MG63 (cell line): Measurements from ENCODE around the gene PCNX2. TPM values are rescaled to one million over a fixed set of nuclear protein-coding genes. Genes with fewer than 3 reads are reported as not detected.

Experiments
- DNase-seq: peaks from one replicate; pipeline ENCODE4 v3.0.0-alpha.2; 2020
- H3K27me3 ChIP-seq: fragments of 250-450 bp; sonication (Bioruptor Pico); 2 replicates; pipeline ENCODE4 v1.5.1; 2020; ENCODE audit warnings: mild to moderate bottlenecking, moderate library complexity
- H3K36me3 ChIP-seq: fragments of 250-450 bp; sonication (Bioruptor Pico); 2 replicates; pipeline ENCODE4 v1.5.1; 2020; ENCODE audit warnings: mild to moderate bottlenecking, moderate library complexity
- H3K4me3 ChIP-seq: fragments of 250-450 bp; sonication (Bioruptor Pico); 2 replicates; pipeline ENCODE4 v1.5.1; 2020; ENCODE audit warnings: mild to moderate bottlenecking, moderate library complexity
- H3K9me3 ChIP-seq: fragments of 250-450 bp; sonication (Bioruptor Pico); 2 replicates; pipeline ENCODE4 v1.5.1; 2020; ENCODE audit warnings: mild to moderate bottlenecking, moderate library complexity
- total RNA-seq: library from RNA; depleted of rRNA; stranded (reverse); fragments of >200 nt; shearing (Covaris generic); gene quantifications from 2 replicates; pipeline ENCODE4 v1.2.3, GENCODE V29; 2014; ENCODE audit warnings: low replicate concordance; rRNA removed

The PCNX2 gene, protein sequence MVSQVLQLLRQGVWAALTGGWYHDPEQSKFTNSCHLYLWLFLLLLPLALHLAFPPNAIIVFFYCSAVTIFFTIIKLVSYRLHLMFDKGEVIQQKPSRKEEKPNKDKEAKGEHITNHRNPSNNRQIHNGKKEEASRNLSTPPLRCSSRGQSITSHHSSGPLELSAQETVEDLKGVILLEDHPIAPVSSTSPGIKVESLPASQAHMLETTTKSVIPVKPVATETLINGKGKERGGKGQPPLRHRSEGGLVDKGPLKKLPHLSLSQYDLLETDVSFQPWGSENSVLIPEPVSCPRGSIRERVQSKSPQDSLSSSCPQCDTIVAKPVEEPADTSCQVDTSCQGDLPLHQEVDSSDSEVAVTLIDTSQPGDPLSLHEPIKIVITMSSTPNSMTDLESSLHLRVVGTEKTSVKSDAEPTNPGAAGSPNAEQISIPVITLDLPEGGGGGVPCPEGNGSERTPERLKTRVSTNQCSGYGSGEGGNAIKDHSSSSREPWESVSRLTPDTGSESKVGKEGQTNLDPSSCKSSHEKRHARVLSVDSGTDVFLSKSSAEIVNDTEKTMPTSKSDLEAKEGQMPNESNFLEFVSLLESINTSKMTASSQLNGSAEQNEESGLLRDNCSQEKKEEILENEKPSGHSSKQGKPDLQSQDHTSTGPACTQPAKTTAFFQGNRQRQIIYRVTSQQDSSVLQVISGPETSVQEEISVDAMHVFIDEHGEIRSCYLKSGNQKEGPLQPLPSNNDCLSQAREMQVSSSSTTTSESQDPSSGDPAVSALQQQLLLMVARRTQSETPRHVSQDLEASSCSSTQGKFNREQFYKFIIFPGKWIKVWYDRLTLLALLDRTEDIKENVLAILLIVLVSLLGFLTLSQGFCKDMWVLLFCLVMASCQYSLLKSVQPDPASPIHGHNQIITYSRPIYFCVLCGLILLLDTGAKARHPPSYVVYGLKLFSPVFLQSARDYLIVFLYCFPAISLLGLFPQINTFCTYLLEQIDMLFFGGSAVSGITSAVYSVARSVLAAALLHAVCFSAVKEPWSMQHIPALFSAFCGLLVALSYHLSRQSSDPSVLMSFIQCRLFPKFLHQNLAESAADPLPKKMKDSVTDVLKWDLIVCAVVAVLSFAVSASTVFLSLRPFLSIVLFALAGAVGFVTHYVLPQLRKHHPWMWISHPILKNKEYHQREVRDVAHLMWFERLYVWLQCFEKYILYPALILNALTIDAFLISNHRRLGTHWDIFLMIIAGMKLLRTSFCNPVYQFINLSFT (N-terminal part only)
- total RNA-seq = 1.8 TPM in 2 replicates

DNA sequence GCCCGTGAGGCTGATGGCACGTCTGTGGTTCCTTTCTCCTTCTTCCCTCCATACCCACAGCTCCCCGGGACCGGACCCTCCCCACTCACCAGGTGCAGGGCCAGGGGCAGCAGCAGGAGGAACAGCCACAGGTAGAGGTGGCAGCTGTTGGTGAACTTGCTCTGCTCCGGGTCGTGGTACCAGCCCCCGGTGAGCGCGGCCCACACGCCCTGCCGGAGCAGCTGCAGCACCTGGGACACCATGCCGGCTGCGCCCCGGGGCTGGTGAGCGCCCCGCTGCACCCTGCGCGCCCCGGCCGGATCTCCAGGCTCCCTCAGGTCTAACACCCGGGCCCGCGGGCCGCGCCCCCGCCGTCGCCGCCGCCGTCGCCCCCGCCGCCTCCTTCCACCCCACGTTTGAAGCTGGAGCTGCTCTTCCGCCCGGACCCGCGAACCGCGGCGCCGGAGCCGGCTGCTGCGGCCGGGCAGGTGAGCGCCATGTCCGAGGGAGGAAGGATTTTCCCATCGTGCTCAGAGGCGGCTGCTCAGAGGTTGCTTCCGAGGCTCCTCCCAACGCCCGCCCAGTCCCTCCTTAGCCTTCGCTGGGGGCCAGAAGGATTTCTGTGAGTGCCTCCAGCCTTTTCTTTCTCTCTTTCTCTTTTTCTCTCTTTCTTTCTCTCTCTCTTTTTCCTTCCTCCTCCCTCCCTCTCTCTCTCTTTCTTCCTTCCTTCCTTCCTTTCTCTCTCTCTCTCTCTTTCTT lies at the start of gene PCNX2:
Gene PCNX2 (minus strand): TSS at position 489 of the 738 bp plus-strand sequence. CDS start 247 bp downstream, at position 242.
- no peaks in the 10 kb centered on the region for H3K36me3 ChIP-seq
- peak; percentile 66 for DNase-seq
- no peaks in the 10 kb centered on the region for H3K27me3 ChIP-seq
- H3K4me3 ChIP-seq = peak within 1 kb of the TSS; percentile 65
- no peaks in the 10 kb centered on the region for H3K9me3 ChIP-seq

DNA sequence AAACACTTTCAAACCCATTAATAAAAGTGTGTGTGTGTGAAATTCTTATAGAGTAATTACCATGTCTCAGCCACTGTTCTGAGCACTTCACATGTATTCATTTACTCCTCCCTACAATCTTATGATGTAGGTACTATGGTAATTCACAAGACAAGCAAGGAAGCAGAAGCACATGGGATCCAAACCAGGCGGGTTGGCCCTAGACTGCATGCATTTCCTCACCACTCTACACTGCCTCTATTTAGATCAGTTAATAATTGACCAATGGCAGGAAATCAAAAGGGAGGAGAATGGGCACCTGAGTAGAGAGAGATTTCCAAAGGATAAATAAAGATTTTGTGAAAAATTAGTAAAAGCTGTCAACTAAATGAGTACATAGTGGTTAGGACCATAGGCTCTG lies 47.7 kb upstream of the PCNX2 start:
- 0 out of 2 replicates have a peak, but pooled peaks cover 2% of the 10 kb centered on the region for H3K9me3 ChIP-seq
- H3K27me3 ChIP-seq = no peaks in the 10 kb centered on the region
- no peak overlapping the region for H3K4me3 ChIP-seq
- no peak for DNase-seq
- no peaks in the 10 kb centered on the region for H3K36me3 ChIP-seq

DNA sequence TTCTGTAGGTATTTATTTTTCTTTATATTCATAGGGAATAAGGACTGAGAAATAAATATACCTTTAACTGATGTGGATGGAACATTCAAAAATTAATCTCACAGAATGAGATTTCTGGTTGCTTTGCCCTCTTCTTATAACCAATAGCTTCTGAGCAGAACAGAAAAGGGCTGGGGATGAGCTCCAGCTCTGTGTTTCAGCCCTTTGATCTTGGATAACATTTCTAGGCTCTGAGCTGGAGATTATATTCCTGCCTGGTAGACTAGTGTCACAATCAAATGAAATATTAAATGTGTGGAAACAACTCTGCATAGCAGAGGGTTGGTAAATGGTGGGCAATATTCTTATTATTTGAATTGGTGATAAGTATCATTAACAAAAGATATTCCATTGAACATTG lies 46.6 kb upstream of the PCNX2 start:
- no peaks in the 10 kb centered on the region for H3K36me3 ChIP-seq
- DNase-seq = no peak
- H3K9me3 ChIP-seq = 0 out of 2 replicates have a peak, but pooled peaks cover 2% of the 10 kb centered on the region
- H3K4me3 ChIP-seq = no peak overlapping the region
- no peaks in the 10 kb centered on the region for H3K27me3 ChIP-seq

DNA sequence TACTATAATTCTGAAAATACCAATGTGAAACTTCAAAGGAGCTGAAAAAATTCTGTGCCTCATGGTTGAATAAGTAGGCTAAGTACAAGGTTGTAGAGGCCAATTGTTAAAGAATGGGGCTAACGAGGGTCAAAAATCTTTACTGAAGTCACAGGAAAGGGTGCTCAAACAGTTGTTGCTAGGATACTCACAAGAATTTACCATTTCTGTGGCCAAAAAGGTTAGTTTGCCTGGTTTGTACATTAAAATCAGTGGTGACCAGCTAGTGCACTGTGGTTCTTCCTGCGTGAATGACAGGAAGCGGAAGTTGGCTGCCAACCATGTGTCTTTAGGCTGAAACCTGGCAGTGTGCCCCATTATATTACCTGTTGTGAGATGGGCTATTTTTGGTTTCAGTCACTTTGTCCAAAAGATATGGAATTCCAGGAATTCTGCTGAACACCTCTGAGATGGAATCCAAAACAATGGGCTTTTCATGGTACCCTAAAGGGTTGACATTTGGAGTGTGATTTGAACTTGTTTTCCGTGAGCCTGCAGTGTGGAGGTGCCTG lies 45.5 kb upstream of the PCNX2 start:
- 0 out of 2 replicates have a peak, but pooled peaks cover 2% of the 10 kb centered on the region for H3K9me3 ChIP-seq
- H3K4me3 ChIP-seq = no peak overlapping the region
- no peaks in the 10 kb centered on the region for H3K36me3 ChIP-seq
- no peak for DNase-seq
- no peaks in the 10 kb centered on the region for H3K27me3 ChIP-seq

DNA sequence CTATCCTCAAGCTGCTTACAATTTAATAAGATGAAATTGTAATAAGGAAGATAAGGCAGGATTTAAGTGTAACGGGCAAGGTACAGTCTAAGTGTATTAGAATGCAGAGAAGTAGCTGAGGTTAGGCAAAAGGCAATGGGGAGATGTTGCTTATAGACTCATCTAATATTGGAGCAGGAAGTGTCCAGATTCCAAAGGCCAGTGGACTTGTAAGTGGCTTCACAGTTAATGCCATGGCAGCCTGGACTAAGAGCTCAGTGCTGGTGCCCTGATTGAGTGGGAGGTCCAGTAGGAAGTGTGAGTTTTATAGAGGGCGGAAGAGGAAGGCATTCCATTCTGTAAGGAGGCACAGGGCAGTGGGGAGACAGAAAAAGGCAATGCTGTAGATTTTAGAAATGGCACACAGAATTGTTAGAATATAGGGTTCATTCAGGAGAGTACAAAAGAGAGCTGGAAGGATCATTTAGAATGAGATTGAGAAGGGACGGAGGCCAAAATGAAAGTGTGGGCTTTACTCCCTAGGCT lies 44.6 kb upstream of the PCNX2 start:
- no peaks in the 10 kb centered on the region for H3K36me3 ChIP-seq
- H3K27me3 ChIP-seq = no peaks in the 10 kb centered on the region
- no peak overlapping the region for H3K4me3 ChIP-seq
- H3K9me3 ChIP-seq = 0 out of 2 replicates have a peak, but pooled peaks cover 2% of the 10 kb centered on the region
- DNase-seq = no peak

DNA sequence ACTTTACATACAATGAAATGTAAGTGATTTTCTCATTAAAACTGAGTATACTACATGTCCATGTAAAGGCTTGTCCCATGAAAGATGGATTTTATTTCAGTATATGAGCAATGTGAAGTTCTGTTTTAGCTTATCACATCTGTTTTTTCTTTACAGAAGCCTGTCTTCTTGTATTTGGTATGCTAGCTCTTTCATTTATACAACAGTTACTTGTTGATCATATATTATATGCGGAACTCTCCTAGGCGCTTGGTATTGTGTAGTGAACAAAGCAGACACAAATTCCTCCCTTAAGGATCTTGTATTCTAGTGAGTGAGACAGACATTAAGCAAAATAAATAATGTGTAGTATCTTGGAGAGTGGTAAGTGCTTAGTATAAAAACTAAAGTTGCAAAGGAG lies 42.6 kb upstream of the PCNX2 start:
- no peaks in the 10 kb centered on the region for H3K27me3 ChIP-seq
- H3K36me3 ChIP-seq = no peaks in the 10 kb centered on the region
- no peaks in the 10 kb centered on the region for H3K9me3 ChIP-seq
- no peak overlapping the region for H3K4me3 ChIP-seq
- no peak for DNase-seq

DNA sequence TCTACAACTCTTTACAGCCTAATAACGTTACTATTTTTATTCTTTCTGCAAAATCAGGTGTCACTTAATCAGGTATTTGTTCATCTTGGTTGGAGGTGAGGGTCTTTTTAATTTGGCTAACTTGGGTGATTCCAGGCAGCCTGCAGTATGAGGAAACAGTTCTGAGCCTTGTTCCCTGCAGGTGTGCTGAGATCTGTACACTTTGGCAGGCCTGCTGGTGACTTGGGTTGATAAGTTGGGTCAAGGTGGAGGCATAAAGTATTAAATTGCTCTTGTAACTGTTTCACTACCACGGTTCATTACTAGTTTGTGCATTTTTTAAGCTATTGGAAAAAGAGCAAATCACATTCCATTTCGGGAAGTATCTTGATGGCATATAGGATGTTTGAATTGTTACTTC lies 42.0 kb upstream of the PCNX2 start:
- Histone ChIP-seq H3K27me3 (no peaks in the 10 kb centered on the region), H3K9me3 (no peaks in the 10 kb centered on the region), H3K36me3 (no peaks in the 10 kb centered on the region), H3K4me3 (no peak overlapping the region)
- no peak for DNase-seq

DNA sequence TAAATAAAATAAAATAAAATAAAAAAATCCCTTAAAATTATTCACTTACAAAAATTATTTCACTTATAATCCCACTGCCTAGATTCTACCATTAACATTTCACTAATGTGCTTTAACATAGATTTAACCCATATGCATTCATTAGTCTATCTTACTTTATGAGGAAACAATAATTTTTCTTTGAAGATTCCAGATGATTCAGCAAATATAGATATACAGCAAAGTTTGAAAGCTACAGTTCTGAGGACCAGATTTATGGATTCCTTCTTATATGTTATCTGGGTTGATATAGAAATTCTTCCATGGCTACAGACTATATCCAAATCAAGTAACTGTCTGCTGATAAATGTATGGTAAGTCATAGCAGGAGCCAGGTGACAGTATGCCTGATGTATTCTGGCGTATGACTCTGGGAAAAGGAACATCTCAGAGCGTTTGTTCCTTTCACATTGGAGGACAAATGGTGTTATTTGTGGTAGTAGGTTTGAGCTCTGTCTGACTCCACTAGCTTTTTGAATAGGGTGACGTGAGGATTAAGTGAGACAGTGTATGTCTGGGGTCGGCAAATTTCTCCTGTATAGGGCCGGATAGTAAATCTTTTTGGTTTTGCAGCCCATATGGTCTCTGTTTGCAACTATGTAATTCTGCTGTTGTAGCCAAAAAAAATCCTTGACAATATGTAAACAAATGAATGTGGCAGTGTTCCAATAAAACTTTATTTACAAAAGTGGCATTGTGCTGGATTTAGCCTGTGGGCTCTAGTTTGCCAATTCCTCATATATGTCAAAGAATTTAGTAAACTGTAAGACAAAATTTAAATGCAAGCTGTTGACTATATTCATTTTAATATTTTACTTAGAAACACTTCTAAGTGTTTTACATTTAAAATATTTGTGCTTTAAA lies 41.3 kb upstream of the PCNX2 start:
- Histone ChIP-seq H3K4me3 (no peak overlapping the region), H3K27me3 (no peaks in the 10 kb centered on the region), H3K36me3 (no peaks in the 10 kb centered on the region), H3K9me3 (no peaks in the 10 kb centered on the region)
- DNase-seq = no peak

DNA sequence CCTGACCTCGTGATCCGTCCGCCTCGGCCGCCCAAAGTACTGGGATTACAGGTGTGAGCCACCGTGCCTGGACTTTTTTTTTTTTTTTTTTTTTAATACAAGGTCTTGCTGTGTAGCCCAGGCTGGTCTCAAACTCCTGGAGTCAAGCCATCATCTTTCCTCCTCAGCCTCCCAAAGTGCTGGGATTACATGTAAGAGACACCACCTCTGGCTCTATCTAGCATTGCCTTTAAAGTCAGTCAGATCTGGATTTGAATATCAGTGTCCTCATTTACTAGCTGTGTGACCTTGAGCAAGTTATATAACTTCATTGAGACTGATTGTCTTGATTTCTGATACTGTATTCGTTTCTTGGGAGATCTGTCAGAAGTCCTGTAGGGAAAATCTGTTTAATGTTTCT lies 38.6 kb upstream of the PCNX2 start:
- Histone ChIP-seq H3K36me3 (no peaks in the 10 kb centered on the region), H3K4me3 (no peak overlapping the region), H3K9me3 (no peaks in the 10 kb centered on the region), H3K27me3 (no peaks in the 10 kb centered on the region)
- no peak for DNase-seq

DNA sequence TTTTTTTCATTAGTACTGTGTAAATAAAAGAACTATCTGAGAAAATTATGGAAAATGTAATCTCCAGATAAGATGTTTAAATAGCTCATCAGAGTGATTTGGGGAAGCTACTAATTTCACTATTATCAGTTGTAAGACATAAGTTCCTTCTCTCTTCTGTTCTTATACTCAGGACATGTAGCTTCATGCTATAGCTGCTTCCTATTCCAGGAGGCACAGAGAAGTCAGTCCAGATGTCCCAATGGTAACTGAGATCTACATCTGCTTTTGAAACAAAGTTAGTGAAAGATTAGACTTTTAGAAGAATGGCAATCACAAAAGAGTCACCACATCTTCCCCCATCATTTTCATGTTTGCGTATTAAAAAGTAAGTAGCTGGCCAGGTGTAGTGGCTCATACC lies 37.6 kb upstream of the PCNX2 start:
- no peak for DNase-seq
- H3K9me3 ChIP-seq = no peaks in the 10 kb centered on the region
- no peaks in the 10 kb centered on the region for H3K27me3 ChIP-seq
- no peaks in the 10 kb centered on the region for H3K36me3 ChIP-seq
- H3K4me3 ChIP-seq = no peak overlapping the region

DNA sequence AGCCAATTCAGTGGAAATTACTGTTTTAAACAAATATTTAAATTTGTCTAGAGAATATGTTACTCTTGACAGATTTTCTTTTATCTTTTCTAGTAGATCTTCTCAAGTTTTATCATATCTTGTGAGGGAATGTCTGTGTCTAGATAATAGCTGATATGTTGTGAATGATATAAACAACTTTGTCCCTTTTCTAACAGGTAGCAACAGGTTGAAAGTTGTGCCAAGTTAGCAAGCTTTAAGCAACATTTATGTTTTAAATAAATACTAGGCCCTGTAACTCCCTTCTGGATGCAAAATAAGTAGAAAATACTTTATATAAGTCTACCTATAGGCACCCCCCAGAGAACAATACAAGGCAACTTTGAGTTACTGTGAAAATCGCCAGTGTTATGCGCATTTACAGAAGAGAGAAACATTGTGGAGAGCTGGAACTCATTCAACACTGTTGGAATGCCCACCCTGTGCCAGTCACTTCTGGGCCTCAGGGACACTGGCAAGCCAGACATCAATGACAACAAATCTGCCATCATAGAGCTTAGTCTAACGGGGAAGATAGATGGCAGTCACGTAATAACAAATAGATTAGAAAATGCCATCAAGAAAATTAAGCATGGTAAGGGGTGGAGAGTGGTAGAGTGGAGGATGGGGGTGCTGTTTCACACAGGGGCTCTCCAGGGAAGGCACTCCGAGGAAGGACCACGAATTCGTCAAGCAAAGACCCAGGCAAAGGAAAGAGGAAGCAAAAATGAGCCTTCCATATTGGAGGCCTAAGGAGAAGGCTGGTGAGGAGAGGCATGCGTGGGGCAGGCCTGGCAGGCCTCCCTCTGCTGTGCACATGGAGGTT lies 36.4 kb upstream of the PCNX2 start:
- Histone ChIP-seq H3K9me3 (no peaks in the 10 kb centered on the region), H3K36me3 (no peaks in the 10 kb centered on the region), H3K27me3 (no peaks in the 10 kb centered on the region), H3K4me3 (no peak overlapping the region)
- DNase-seq = no peak

DNA sequence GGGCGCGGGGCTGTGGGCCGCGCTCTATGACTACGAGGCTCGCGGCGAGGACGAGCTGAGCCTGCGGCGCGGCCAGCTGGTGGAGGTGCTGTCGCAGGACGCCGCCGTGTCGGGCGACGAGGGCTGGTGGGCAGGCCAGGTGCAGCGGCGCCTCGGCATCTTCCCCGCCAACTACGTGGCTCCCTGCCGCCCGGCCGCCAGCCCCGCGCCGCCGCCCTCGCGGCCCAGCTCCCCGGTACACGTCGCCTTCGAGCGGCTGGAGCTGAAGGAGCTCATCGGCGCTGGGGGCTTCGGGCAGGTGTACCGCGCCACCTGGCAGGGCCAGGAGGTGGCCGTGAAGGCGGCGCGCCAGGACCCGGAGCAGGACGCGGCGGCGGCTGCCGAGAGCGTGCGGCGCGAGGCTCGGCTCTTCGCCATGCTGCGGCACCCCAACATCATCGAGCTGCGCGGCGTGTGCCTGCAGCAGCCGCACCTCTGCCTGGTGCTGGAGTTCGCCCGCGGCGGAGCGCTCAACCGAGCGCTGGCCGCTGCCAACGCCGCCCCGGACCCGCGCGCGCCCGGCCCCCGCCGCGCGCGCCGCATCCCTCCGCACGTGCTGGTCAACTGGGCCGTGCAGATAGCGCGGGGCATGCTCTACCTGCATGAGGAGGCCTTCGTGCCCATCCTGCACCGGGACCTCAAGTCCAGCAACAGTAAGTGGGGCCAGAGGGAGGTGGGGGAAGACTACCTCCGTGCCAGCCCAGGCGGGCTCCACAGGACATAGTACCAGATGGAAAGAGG lies 32.8 kb upstream of the PCNX2 start:
- Histone ChIP-seq H3K27me3 (no peaks in the 10 kb centered on the region), H3K36me3 (no peaks in the 10 kb centered on the region), H3K4me3 (peak overlapping the region; percentile 51), H3K9me3 (no peaks in the 10 kb centered on the region)
- peak; percentile 34 for DNase-seq

DNA sequence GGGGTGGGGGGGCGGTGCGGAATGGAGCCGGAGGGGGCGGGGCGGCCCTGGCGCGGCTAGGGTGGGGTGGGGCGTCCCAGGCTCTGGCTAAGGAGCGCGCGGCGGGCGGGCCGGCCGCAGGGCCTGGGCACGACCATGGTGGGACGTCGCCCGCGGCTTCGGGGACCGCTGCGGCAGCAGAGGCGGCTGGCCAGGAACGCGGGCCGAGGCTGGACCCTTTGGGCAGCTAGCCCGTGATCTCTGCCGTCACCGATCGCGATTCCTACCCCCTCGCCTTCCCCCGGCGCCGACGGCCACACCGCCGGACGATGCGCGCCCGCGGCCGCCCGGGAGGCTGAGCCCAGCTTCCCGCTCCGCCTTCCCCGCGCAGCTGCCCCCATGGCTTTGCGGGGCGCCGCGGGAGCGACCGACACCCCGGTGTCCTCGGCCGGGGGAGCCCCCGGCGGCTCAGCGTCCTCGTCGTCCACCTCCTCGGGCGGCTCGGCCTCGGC lies 32.2 kb upstream of the PCNX2 start, which contains the start of gene MAP3K21:
Gene MAP3K21 (plus strand): TSS at position 74 of the 491 bp plus-strand sequence. CDS start 305 bp downstream, at position 379.
- Histone ChIP-seq H3K4me3 (peak within 1 kb of the TSS; percentile 51), H3K36me3 (no peaks in the 10 kb centered on the region), H3K27me3 (no peaks in the 10 kb centered on the region), H3K9me3 (no peaks in the 10 kb centered on the region)
- DNase-seq = no peak
